PC-9 (cell line): Measurements from ENCODE around the gene TNRC6C.

Experiments
- CTCF ChIP-seq: fragments of 200-600 bp; sonication (generic); conservative IDR thresholded peaks from 2 replicates; pipeline ENCODE4 v1.6.1; 2017; ENCODE audit warnings: mixed run types, antibody characterized with exemption, mild to moderate bottlenecking, moderate library complexity
- EZH2 ChIP-seq: fragments of 200-600 bp; sonication (generic); IDR thresholded peaks from 2 replicates; pipeline ENCODE4 v1.8.0; 2017; ENCODE audit warnings: antibody characterized with exemption, low read depth

- TF ChIP-seq CTCF (no peak), EZH2 (no peak)
Observed at GRCh38 chr17:78046923-78047322, 88.4 kb downstream of the TNRC6C start.
